CD14-positive monocyte (primary cell): ENCODE measurements around the gene INPP4B. TPM values are rescaled to one million over a fixed set of nuclear protein-coding genes. Genes with fewer than 3 reads are reported as not detected.
A peak's percentile ranks its signal among the peaks of the same experiment; 100 is the strongest.
"Not testable (repeated sequence)": the region's sequence is repeated elsewhere in the genome, so short reads cannot be mapped to it uniquely, and the experiment has no call there.

Experiments
- DNase-seq, 3 donors: peaks; one replicate each; pipeline ENCODE4 v3.0.0-alpha.2; 2011 to 2022
- H2AFZ ChIP-seq: 2 replicates; pipeline ENCODE4 v1.6.0; 2012; ENCODE audit warnings: mild to moderate bottlenecking, low read depth, low read length, inconsistent platforms; ENCODE audit not compliant: insufficient read depth, poor library complexity, severe bottlenecking
- H3K27ac ChIP-seq, 2 donors: 1 replicate in 1 of 2; 2 replicates in 1 of 2; pipeline ENCODE4 v1.5.1; 2012 to 2013; ENCODE audit warnings: low read length in 2 of 2, control low read depth in 1 of 2, inconsistent platforms in 1 of 2, low read depth in 1 of 2, mild to moderate bottlenecking in 1 of 2
- H3K27me3 ChIP-seq, 2 donors: one replicate each; pipeline versions ENCODE4 v1.6.0 to v1.6.1; 2011 to 2013; ENCODE audit warnings: low read length in 2 of 2; ENCODE audit not compliant: control insufficient read depth in 2 of 2, insufficient read depth in 2 of 2
- H3K36me3 ChIP-seq, 2 donors: replicated peaks in 1 of 2; 1 replicate in 1 of 2; 2 replicates in 1 of 2; pipeline versions ENCODE4 v1.5.1 to v1.6.1; 2012 to 2013; ENCODE audit warnings: low read length in 2 of 2, control low read depth in 1 of 2, inconsistent platforms in 1 of 2, mild to moderate bottlenecking in 1 of 2; ENCODE audit not compliant: insufficient read depth in 2 of 2, control insufficient read depth in 1 of 2
- H3K4me1 ChIP-seq, 2 donors: 1 replicate in 1 of 2; 2 replicates in 1 of 2; pipeline versions ENCODE4 v1.5.1 to v1.6.1; 2012 to 2013; ENCODE audit warnings: low read length in 2 of 2, control low read depth in 1 of 2, inconsistent platforms in 1 of 2, mild to moderate bottlenecking in 1 of 2, moderate library complexity in 1 of 2; ENCODE audit not compliant: insufficient read depth in 2 of 2, control insufficient read depth in 1 of 2
- H3K4me2 ChIP-seq: replicated peaks from 2 replicates; pipeline ENCODE3; 2012; ENCODE audit warnings: low read length, moderate library complexity, mild to moderate bottlenecking; ENCODE audit not compliant: poor library complexity, severe bottlenecking; ENCODE audit errors: extremely low read depth
- H3K4me3 ChIP-seq, 3 experiments: fragments of 200-600 bp in 1 of 3; sonication (generic) in 1 of 3; replicated peaks in 1 of 3; 1 replicate in 2 of 3; 2 replicates in 1 of 3; pipeline ENCODE4 v1.5.1; 2011 to 2013; ENCODE audit warnings: low read length in 3 of 3, mild to moderate bottlenecking in 3 of 3, control low read depth in 2 of 3, low read depth in 2 of 3, inconsistent platforms in 1 of 3, moderate library complexity in 1 of 3
- H3K79me2 ChIP-seq: 2 replicates; pipeline ENCODE4 v1.6.0; 2012; ENCODE audit warnings: mild to moderate bottlenecking, control low read depth, inconsistent platforms, low read length, moderate library complexity; ENCODE audit not compliant: insufficient read depth
- H3K9ac ChIP-seq: 2 replicates; pipeline ENCODE4 v1.6.0; 2017; ENCODE audit warnings: low read length, mild to moderate bottlenecking; ENCODE audit not compliant: insufficient read depth, poor library complexity, severe bottlenecking
- H3K9me3 ChIP-seq, 2 donors: replicated peaks in 1 of 2; 1 replicate in 1 of 2; 2 replicates in 1 of 2; pipeline versions ENCODE4 v1.5.1 to v1.6.1; 2012 to 2013; ENCODE audit warnings: low read length in 2 of 2, control low read depth in 1 of 2; ENCODE audit not compliant: control insufficient read depth in 1 of 2, insufficient read depth in 1 of 2
- H4K20me1 ChIP-seq: 2 replicates; pipeline ENCODE4 v1.6.0; 2012; ENCODE audit warnings: mild to moderate bottlenecking, low read length, control low read depth, moderate library complexity; ENCODE audit not compliant: insufficient read depth
- H3K27ac Mint-ChIP-seq, 7 donors: one replicate each; pipeline ENCODE4 v1.8.0; 2020; ENCODE audit warnings: mild to moderate bottlenecking in 7 of 7, mixed read lengths in 7 of 7, moderate library complexity in 6 of 7, inconsistent platforms in 2 of 7
- H3K27me3 Mint-ChIP-seq, 3 donors: one replicate each; pipeline ENCODE4 v1.8.0; 2021 to 2022; ENCODE audit warnings: low read depth in 3 of 3, mild to moderate bottlenecking in 3 of 3, mixed read lengths in 3 of 3, moderate library complexity in 3 of 3, inconsistent platforms in 1 of 3
- H3K36me3 Mint-ChIP-seq, 2 donors: one replicate each; pipeline ENCODE4 v1.8.0; 2020; ENCODE audit warnings: mixed read lengths in 2 of 2, inconsistent platforms in 1 of 2, mild to moderate bottlenecking in 1 of 2
- H3K4me1 Mint-ChIP-seq: one replicate; pipeline ENCODE4 v1.8.0; 2020; ENCODE audit warnings: mild to moderate bottlenecking, mixed read lengths
- H3K4me3 Mint-ChIP-seq, 2 donors: one replicate each; pipeline ENCODE4 v1.8.0; 2020; ENCODE audit warnings: mild to moderate bottlenecking in 2 of 2, mixed read lengths in 2 of 2, moderate library complexity in 1 of 2
- H3K9me3 Mint-ChIP-seq, 7 donors: one replicate each; pipeline ENCODE4 v1.8.0; 2020 to 2022; ENCODE audit warnings: mixed read lengths in 7 of 7, mild to moderate bottlenecking in 6 of 7, moderate library complexity in 6 of 7, inconsistent platforms in 2 of 7
- CTCF ChIP-seq: fragments of 200-600 bp; IDR thresholded peaks from one replicate; pipeline ENCODE4 v1.8.0; 2022; ENCODE audit warnings: antibody characterized with exemption, mild to moderate bottlenecking
- WGBS: methylation state at CpG from one replicate; pipeline ENCODE4 v1.1.5; 2013; ENCODE audit warnings: missing lambda C conversion rate; ENCODE audit not compliant: insufficient coverage; 5-methylcytosine and 5-hydroxymethylcytosine counted together
- intact Hi-C, 2 donors: fragments of 100-400 bp; cut with micrococcal nuclease; formaldehyde crosslinking; loops; one replicate each; pipeline versions ENCODE4 v1.15.0 to v1.15.1; 2023
- polyA plus RNA-seq, 3 donors: library from polyadenylated mRNA; depleted of rRNA in 1 of 3; unstranded in 2 of 3; stranded (reverse) in 1 of 3; fragments of 300-500 nt in 2 of 3; fragments of >200 nt in 1 of 3; fragmentation: Illumina TruSeq in 2 of 3; gene quantifications; 1 replicate in 2 of 3; 2 replicates in 1 of 3; pipeline ENCODE4 v1.2.3, GENCODE V29; 2012 to 2021

The INPP4B gene
- polyA plus RNA-seq, 3 donors = 0.13 to 0.38 (median 0.22) TPM

GRCh38 chr4:142077048-142077447, 769.1 kb downstream of the INPP4B start:
- no peaks in the 10 kb centered on the region for H3K9me3 Mint-ChIP-seq
- no peaks in the 10 kb centered on the region for H3K79me2 ChIP-seq
- H4K20me1 ChIP-seq = no peaks in the 10 kb centered on the region
- intact Hi-C loops = no loop called here
- no peaks in the 10 kb centered on the region for H3K36me3 Mint-ChIP-seq
- H3K4me3 Mint-ChIP-seq = no peak overlapping the region
- H3K27me3 Mint-ChIP-seq = no peaks in the 10 kb centered on the region
- H3K27me3 ChIP-seq = no peaks in the 10 kb centered on the region
- no peak overlapping the region for H3K27ac Mint-ChIP-seq
- no CpG with 5 or more reads among the region's 2 CpGs for WGBS
- no peak overlapping the region for H2AFZ ChIP-seq
- no peaks in the 10 kb centered on the region for H3K4me1 Mint-ChIP-seq
- H3K9ac ChIP-seq = no peak overlapping the region
- H3K36me3 ChIP-seq = no peaks in the 10 kb centered on the region
- H3K9me3 ChIP-seq = no peaks in the 10 kb centered on the region
- H3K4me2 ChIP-seq = no peak overlapping the region
- no peak overlapping the region for H3K27ac ChIP-seq
- no peak for DNase-seq
- H3K4me3 ChIP-seq = no peak overlapping the region
- no peaks in the 10 kb centered on the region for H3K4me1 ChIP-seq
- TF ChIP-seq CTCF = no peak

GRCh38 chr4:142068304-142068703, 777.8 kb downstream of the INPP4B start:
- WGBS = no CpG with 5 or more reads among the region's 2 CpGs
- not testable (repeated sequence) for H3K36me3 Mint-ChIP-seq

GRCh38 chr4:142066562-142066961, 779.5 kb downstream of the INPP4B start:
- 93% methylated on average over 7 of the region's 8 CpGs for WGBS
- peaks cover 3 to 10% of the 10 kb centered on the region in 2 donors for H3K9me3 ChIP-seq
- H3K27me3 ChIP-seq, H2AFZ ChIP-seq, H3K79me2 ChIP-seq, intact Hi-C loops, H3K4me1 ChIP-seq, H3K4me1 Mint-ChIP-seq, H4K20me1 ChIP-seq, H3K4me2 ChIP-seq, H3K4me3 Mint-ChIP-seq, H3K9ac ChIP-seq, H3K4me3 ChIP-seq, DNase-seq, H3K27me3 Mint-ChIP-seq, H3K36me3 ChIP-seq, H3K36me3 Mint-ChIP-seq, H3K27ac ChIP-seq: not testable (repeated sequence)
- Mint-ChIP-seq H3K27ac (peak overlapping the region in 1 of 7 donors; percentile 15), H3K9me3 (peaks cover 11 to 36% (median 23%) of the 10 kb centered on the region in 7 donors)

More at GRCh38 chr4:142068304-142068703, 777.8 kb downstream of the INPP4B start:
- H3K4me3 Mint-ChIP-seq, H3K27ac ChIP-seq, H3K4me1 ChIP-seq, H3K79me2 ChIP-seq, H3K4me3 ChIP-seq, H2AFZ ChIP-seq, H3K4me1 Mint-ChIP-seq, intact Hi-C loops, H4K20me1 ChIP-seq, H3K27me3 Mint-ChIP-seq, H3K27ac Mint-ChIP-seq, H3K27me3 ChIP-seq, H3K4me2 ChIP-seq, DNase-seq, H3K36me3 ChIP-seq, H3K9ac ChIP-seq: not testable (repeated sequence)
- H3K9me3 ChIP-seq = peaks cover 3 to 10% of the 10 kb centered on the region in 2 donors
- H3K9me3 Mint-ChIP-seq = peaks cover 11 to 33% (median 19%) of the 10 kb centered on the region in 7 donors
